H1 (cell line): Measurements from ENCODE around the gene CHAD.

Source experiments
- BACH1 ChIP-seq: IDR thresholded peaks from 2 replicates; pipeline ENCODE4 v1.6.1; 2012; ENCODE audit warnings: low read length, improper control_type of control experiment
- EP300 ChIP-seq, 2 experiments: IDR thresholded peaks; 1 replicate in 1 of 2; 2 replicates in 1 of 2; pipeline ENCODE4 v1.6.1; 2011 to 2012; ENCODE audit warnings: low read depth in 2 of 2, low read length in 2 of 2, mild to moderate bottlenecking in 2 of 2, borderline replicate concordance in 1 of 2, inconsistent platforms in 1 of 2, moderate library complexity in 1 of 2
- EZH2 ChIP-seq: fragments of 200-600 bp; sonication (generic); IDR thresholded peaks from 2 replicates; pipeline ENCODE4 v1.7.1; 2012; ENCODE audit warnings: low read depth, mild to moderate bottlenecking, moderate library complexity, low read length, inconsistent platforms; ENCODE audit not compliant: severe bottlenecking
- GABPA ChIP-seq: IDR thresholded peaks from 2 replicates; pipeline ENCODE4 v1.6.1; 2011; ENCODE audit warnings: mild to moderate bottlenecking, low read length, moderate library complexity, borderline replicate concordance; ENCODE audit not compliant: insufficient read depth
- PHF8 ChIP-seq: fragments of 200-600 bp; sonication (generic); conservative IDR thresholded peaks from 2 replicates; pipeline ENCODE4 v1.7.1; 2012; ENCODE audit warnings: low read depth, mild to moderate bottlenecking, inconsistent platforms, low read length, moderate library complexity
- POLR2A ChIP-seq, 2 experiments: IDR thresholded peaks; 1 replicate in 1 of 2; 2 replicates in 1 of 2; pipeline ENCODE4 v1.6.1; 2011; ENCODE audit warnings: low read depth in 2 of 2, low read length in 2 of 2, mild to moderate bottlenecking in 2 of 2; ENCODE audit errors: control extremely low read depth in 1 of 2
- POLR2AphosphoS5 ChIP-seq: IDR thresholded peaks from 2 replicates; pipeline ENCODE4 v1.6.1; 2011; ENCODE audit warnings: low read depth, low read length
- SUZ12 ChIP-seq: fragments of 200-600 bp; sonication (generic); IDR thresholded peaks from 2 replicates; pipeline ENCODE4 v1.6.1; 2012; ENCODE audit warnings: mild to moderate bottlenecking, inconsistent platforms, low read length, moderate library complexity, mixed read lengths
- ZNF274 ChIP-seq: IDR thresholded peaks from 2 replicates; pipeline ENCODE4 v1.7.0; 2012; ENCODE audit warnings: low read length, borderline replicate concordance; ENCODE audit errors: extremely low read depth
- TF ChIP-seq, protein P1 (sequence below), 3 experiments: IDR thresholded peaks; 1 replicate in 2 of 3; 2 replicates in 1 of 3; pipeline versions ENCODE4 v1.5.1 to v1.6.1; 2011; ENCODE audit warnings: low read length in 3 of 3, mild to moderate bottlenecking in 3 of 3, inconsistent platforms in 2 of 3, low read depth in 1 of 3, moderate library complexity in 1 of 3; ENCODE audit not compliant: insufficient read depth in 1 of 3; ENCODE audit errors: control extremely low read depth in 1 of 3
- TF ChIP-seq, protein P2 (sequence below): IDR thresholded peaks from 2 replicates; pipeline ENCODE4 v1.6.1; 2012; ENCODE audit warnings: inconsistent platforms

DNA sequence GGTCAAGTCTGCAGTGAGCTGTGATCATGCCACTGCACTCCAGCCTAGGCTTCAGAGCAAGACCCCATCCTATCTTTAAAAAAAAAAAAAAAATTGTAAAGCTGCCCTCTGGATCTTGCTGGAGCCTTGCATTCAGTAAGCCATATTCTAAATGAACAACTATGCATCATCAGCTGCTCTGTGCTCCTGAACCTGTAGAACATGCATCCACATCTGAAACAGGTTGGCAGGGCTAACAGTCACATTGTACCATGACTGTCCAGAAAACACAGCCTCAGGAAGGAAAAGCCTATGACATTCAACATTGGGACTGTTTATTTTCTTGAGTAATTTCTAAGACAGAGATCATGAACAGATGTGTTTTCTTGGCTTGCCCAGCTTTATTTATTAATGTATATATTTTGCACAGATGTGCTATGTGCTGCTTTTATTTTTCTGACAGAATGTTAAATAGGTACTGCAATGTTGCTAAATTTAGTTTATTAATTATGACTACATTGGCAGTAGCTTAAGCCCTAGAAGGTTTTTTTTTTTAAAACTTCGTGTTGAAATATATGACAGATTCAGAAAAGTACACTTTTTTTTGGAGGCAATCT lies 22.9 kb downstream of the CHAD start:
- TF ChIP-seq SUZ12: no peak
- TF ChIP-seq, protein P1, sequence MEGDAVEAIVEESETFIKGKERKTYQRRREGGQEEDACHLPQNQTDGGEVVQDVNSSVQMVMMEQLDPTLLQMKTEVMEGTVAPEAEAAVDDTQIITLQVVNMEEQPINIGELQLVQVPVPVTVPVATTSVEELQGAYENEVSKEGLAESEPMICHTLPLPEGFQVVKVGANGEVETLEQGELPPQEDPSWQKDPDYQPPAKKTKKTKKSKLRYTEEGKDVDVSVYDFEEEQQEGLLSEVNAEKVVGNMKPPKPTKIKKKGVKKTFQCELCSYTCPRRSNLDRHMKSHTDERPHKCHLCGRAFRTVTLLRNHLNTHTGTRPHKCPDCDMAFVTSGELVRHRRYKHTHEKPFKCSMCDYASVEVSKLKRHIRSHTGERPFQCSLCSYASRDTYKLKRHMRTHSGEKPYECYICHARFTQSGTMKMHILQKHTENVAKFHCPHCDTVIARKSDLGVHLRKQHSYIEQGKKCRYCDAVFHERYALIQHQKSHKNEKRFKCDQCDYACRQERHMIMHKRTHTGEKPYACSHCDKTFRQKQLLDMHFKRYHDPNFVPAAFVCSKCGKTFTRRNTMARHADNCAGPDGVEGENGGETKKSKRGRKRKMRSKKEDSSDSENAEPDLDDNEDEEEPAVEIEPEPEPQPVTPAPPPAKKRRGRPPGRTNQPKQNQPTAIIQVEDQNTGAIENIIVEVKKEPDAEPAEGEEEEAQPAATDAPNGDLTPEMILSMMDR (IDR thresholded peaks at IDR 0.05; ENCODE audit: control extremely low read depth in 1 of 3, insufficient read depth in 1 of 3, low read depth in 1 of 3, low read length in 3 of 3): no peak
- TF ChIP-seq GABPA: no peak
- TF ChIP-seq POLR2A (IDR thresholded peaks at IDR 0.05; ENCODE audit: control extremely low read depth in 1 of 2, low read depth in 2 of 2, low read length in 2 of 2): no peak
- no peak for TF ChIP-seq BACH1
- no peak for TF ChIP-seq EP300 (IDR thresholded peaks at IDR 0.05; ENCODE audit: borderline replicate concordance in 1 of 2, low read depth in 2 of 2, low read length in 2 of 2)
- no peak for TF ChIP-seq ZNF274
- TF ChIP-seq, protein P2, sequence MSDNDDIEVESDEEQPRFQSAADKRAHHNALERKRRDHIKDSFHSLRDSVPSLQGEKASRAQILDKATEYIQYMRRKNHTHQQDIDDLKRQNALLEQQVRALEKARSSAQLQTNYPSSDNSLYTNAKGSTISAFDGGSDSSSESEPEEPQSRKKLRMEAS: no peak
- no peak for TF ChIP-seq EZH2
- TF ChIP-seq POLR2AphosphoS5: no peak
- TF ChIP-seq PHF8: no peak
